ENCODE results near the gene THSD8. TPM values are rescaled to one million over a fixed set of nuclear protein-coding genes. Genes with fewer than 3 reads are reported as not detected.
"Not testable (repeated sequence)": the region's sequence is repeated elsewhere in the genome, so short reads cannot be mapped to it uniquely, and the experiment has no call there.

The THSD8 gene
- total and polyA plus RNA-seq, 12 donors, result 1.8 to 8.6 (median 4.6) TPM; not detected in 4

DNA sequence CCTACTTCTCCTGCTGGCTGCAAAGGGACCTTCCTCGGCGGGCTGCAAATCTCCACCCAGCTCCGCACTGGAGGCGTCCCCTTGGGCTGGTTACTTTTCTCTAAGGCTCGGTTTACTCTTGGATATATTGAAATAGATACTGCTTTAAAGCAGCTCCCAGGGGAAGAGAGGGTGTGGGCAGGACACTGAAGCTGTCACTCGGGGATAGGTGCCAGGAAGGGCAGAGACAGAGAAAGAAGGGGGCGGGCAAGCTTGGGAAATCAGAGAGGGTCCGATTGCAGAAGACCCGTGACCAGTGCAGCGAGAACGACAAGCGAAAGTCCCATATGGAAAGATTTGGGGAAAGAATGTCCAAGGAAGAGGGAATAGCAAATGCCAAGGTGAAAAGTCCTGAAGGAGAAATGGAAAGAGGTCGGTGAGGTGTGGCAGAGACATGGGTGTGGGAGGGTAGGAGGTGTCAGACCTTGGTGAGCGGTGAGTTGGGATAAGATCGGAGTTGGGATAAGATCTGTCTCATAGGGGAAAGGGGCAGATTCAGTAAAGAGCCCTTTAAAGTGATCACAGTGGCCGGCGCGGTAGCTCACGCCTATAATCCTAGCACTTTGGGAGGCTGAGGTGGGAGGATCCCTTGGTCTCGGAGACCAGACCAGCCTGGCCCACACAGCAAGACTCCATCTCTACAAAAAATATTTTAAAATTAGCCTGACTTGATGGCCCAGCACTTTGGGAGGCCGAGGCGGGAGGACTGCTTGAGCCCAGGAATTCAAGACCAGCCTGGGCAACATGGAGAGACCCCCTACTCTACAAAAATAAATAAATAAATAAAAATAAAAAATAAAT, 618 bp downstream of the THSD8 start:
- Histone ChIP-seq H3K27ac (peak overlapping the region in 2 of 5 donors; percentile 88), H3K9me3 (replicated peaks in 1 of 3) (no peaks in the 10 kb centered on the region), H3K36me3 (replicated peaks in 1 of 2) (peaks cover 0 to 30% of the 10 kb centered on the region in 2 donors), H3K4me1 (replicated peaks in 1 of 2) (peaks cover 10 to 27% of the 10 kb centered on the region in 2 donors), H3K4me3 (peak overlapping the region in 3 of 4 donors; percentile 35 to 91 (median 77)), H3K27me3 (no peaks in the 10 kb centered on the region)
- DNase-seq, result peak in 4 of 7 donors; percentile 44 to 68 (median 51)
- WGBS, 4 donors, result 35 to 42% (median 39%) methylated on average over 20 to 22 of the region's 22 CpGs
- TF ChIP-seq POLR2A (IDR thresholded peaks at IDR 0.05), result no peak
- peak in 1 of 6 experiments; percentile 2 for TF ChIP-seq CTCF (IDR thresholded peaks at IDR 0.05)
- intact Hi-C loops (cut with DNase I), result loop anchor here (5.0 kb wide), 2 partner anchors 35 to 40 kb away; no protein-coding TSS in a partner anchor

DNA sequence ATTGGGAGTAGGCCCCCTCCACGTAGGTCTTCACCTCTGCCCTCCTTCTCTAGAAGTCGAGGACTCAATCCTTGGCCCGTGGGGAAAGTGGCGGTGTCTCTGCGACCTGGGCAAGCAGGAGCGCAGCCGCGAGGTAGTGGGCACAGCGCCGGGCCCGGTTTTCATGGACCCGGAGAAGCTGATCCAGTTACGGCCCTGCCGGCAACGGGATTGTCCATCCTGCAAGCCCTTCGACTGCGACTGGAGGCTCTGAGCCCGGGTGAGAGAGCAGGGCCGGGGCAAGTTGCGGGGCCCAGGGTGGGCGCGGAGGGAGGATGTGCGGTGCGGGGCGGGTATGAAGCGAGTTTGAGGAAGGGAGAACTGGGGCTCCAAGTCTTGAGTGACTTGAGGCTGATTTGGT, 2.2 kb downstream of the THSD8 start:
- intact Hi-C loops (cut with DNase I), result loop anchor here (5.0 kb wide), 2 partner anchors 37 to 38 kb away; no protein-coding TSS in a partner anchor
- WGBS, 4 donors, result 92 to 93% (median 93%) methylated on average over 26 of the region's 26 CpGs
- TF ChIP-seq POLR2A (IDR thresholded peaks at IDR 0.05), result no peak
- no peak for TF ChIP-seq CTCF (IDR thresholded peaks at IDR 0.05)
- Histone ChIP-seq H3K27ac (no peak overlapping the region), H3K4me1 (replicated peaks in 1 of 2) (peaks cover 10 to 27% of the 10 kb centered on the region in 2 donors), H3K36me3 (replicated peaks in 1 of 2) (peaks cover 0 to 16% of the 10 kb centered on the region in 2 donors), H3K27me3 (no peaks in the 10 kb centered on the region), H3K4me3 (no peak overlapping the region), H3K9me3 (replicated peaks in 1 of 3) (no peaks in the 10 kb centered on the region)
- DNase-seq, result peak in 2 of 7 donors; percentile 35 to 61

GRCh38 chr19:12806242-12807081, 4.6 kb downstream of the THSD8 start, which contains the start of gene RNASEH2A:
Gene RNASEH2A (plus strand): TSS chr19:12806584. CDS start chr19:12806674, 90 bp downstream.
- no peaks in the 10 kb centered on the region for H3K27me3 ChIP-seq
- H3K27ac ChIP-seq, result peak within 1 kb of the TSS in 2 of 5 donors; percentile 53 to 78
- DNase-seq, result peak; percentile 87 to 94 (median 88)
- intact Hi-C loops (cut with DNase I), result no loop called here
- no peaks in the 10 kb centered on the region for H3K9me3 ChIP-seq (replicated peaks in 1 of 3)
- H3K4me3 ChIP-seq, result peak within 1 kb of the TSS in 2 of 4 donors; percentile 31 to 62
- peaks cover 10 to 18% of the 10 kb centered on the region in 2 donors for H3K4me1 ChIP-seq (replicated peaks in 1 of 2)
- TF ChIP-seq CTCF (IDR thresholded peaks at IDR 0.05) (peak in 3 of 6 experiments; percentile 23 to 27 (median 23)), POLR2A (IDR thresholded peaks at IDR 0.05) (no peak)
- 0 to 80% (median 3%) methylated on average over 3 to 66 of the region's 66 CpGs for WGBS, 4 donors
- no peaks in the 10 kb centered on the region for H3K36me3 ChIP-seq (replicated peaks in 1 of 2)

DNA sequence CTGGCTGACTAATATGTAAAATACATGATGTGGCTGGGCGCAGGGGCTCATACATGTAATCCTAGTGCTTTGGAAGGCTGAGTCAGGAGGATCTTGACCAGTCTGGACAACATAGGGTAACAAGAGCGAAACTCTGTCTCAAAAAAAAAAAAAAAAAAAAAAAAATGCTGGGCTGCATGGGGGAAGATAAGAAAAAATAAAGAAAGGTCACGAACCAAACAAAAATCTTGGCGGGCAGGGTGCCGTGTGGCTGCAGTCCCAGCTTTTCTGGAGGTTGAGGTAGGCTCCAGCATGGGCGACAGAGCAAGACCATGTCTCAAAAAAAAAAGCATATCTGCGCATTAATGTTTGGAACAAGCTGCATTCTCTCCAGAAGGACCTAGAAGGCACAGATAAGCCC, 13.2 kb downstream of the THSD8 start:
- WGBS, 4 donors, result 84 to 92% (median 87%) methylated on average over 7 of the region's 7 CpGs
- Histone ChIP-seq H3K9me3 (replicated peaks in 1 of 3) (no peaks in the 10 kb centered on the region), H3K27me3 (no peaks in the 10 kb centered on the region), H3K27ac (no peak overlapping the region), H3K4me1 (replicated peaks in 1 of 2) (no peaks in the 10 kb centered on the region), H3K4me3 (no peak overlapping the region), H3K36me3 (replicated peaks in 1 of 2) (no peaks in the 10 kb centered on the region)
- DNase-seq, result no peak
- TF ChIP-seq CTCF (IDR thresholded peaks at IDR 0.05) (no peak), POLR2A (IDR thresholded peaks at IDR 0.05) (no peak)
- intact Hi-C loops (cut with DNase I), result no loop called here

DNA sequence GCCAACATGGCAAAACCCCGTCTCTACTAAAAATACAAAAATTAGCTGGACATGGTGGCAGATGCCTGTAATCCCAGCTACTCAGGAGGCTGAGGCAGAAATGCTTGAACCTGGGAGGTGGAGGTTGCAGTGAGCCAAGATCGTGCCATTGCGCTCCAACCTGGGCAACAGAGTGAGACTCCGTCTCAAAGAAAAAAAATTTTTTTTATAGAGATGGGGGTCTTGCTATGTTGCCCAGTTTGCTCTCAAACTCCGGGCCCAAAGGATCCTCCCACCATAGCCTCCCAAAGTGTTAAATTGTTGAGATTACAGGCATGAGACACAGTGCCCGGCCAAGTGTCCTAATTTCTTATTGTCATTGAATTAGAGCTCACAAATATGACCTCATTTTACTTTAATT, 15.3 kb downstream of the THSD8 start:
- WGBS, 4 donors, result 90 to 95% (median 93%) methylated on average over 6 of the region's 6 CpGs
- H3K4me3 ChIP-seq; H3K4me1 ChIP-seq (replicated peaks in 1 of 2); DNase-seq; H3K9me3 ChIP-seq (replicated peaks in 1 of 3); H3K27me3 ChIP-seq; H3K27ac ChIP-seq; H3K36me3 ChIP-seq (replicated peaks in 1 of 2); intact Hi-C loops (cut with DNase I): not testable (repeated sequence)

DNA sequence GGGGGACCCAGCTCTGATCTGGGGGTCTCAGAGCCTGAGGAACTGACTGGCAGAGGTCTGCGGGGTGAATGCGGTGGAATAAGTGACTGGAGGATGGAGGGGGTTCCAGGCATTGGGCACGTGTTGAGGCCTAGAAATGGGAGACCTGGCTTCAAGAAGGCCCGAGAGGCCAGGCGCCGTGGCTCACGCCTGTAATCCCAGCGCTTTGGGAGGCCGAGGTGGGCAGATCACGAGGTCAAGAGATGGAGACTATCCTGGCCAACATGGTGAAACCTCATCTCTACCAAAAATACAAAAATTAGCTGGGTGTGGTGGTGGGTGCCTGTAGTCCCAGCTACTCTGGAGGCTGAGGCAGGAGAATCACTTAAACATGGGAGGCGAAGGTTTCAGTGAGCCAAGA, 15.9 kb downstream of the THSD8 start:
- H3K36me3 ChIP-seq (replicated peaks in 1 of 2); intact Hi-C loops (cut with DNase I); DNase-seq; H3K9me3 ChIP-seq (replicated peaks in 1 of 3); H3K4me1 ChIP-seq (replicated peaks in 1 of 2); H3K4me3 ChIP-seq; H3K27ac ChIP-seq; H3K27me3 ChIP-seq: not testable (repeated sequence)
- WGBS, 4 donors, result 91 to 96% (median 93%) methylated on average over 11 of the region's 11 CpGs
